ENCODE results near the gene BLID.

DNA sequence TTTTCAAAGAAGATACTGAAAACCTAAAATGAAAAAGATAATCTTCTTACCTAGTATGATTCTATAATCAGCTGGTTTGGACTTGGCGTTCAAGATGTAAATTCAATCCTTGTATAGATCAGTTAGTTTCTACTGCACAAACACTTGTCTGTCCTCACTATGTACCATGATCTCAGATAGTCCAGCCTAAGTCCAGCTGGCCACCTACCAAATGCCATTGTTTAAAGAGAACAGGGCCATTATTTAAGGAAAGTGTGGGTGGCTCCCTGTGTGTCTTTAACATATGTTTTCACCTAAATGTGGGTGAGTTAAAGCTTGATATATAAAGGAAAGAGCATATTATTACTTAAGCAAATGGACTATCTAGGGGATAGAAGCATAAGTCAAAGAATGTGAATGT is 38.6 kb downstream of the BLID start:
- TF ChIP-seq, protein P1, sequence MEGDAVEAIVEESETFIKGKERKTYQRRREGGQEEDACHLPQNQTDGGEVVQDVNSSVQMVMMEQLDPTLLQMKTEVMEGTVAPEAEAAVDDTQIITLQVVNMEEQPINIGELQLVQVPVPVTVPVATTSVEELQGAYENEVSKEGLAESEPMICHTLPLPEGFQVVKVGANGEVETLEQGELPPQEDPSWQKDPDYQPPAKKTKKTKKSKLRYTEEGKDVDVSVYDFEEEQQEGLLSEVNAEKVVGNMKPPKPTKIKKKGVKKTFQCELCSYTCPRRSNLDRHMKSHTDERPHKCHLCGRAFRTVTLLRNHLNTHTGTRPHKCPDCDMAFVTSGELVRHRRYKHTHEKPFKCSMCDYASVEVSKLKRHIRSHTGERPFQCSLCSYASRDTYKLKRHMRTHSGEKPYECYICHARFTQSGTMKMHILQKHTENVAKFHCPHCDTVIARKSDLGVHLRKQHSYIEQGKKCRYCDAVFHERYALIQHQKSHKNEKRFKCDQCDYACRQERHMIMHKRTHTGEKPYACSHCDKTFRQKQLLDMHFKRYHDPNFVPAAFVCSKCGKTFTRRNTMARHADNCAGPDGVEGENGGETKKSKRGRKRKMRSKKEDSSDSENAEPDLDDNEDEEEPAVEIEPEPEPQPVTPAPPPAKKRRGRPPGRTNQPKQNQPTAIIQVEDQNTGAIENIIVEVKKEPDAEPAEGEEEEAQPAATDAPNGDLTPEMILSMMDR (conservative IDR thresholded peaks at IDR 0.05 in 1 of 2, IDR thresholded peaks at IDR 0.05 in 1 of 2; ENCODE audit: extremely low read depth in 1 of 2, insufficient read depth in 1 of 2, low read depth in 1 of 2, low read length in 2 of 2), result no peak
- TF ChIP-seq EZH2 (IDR thresholded peaks at IDR 0.05; ENCODE audit: borderline replicate concordance, low read length), result no peak
